Measurements from ENCODE around the gene HEXA. TPM values are rescaled to one million over a fixed set of nuclear protein-coding genes. Genes with fewer than 3 reads are reported as not detected.
"Not testable (repeated sequence)": the region's sequence is repeated elsewhere in the genome, so short reads cannot be mapped to it uniquely, and the experiment has no call there.

Gene HEXA
- 48.4 and 64.6 TPM in 2 replicates for total RNA-seq

DNA sequence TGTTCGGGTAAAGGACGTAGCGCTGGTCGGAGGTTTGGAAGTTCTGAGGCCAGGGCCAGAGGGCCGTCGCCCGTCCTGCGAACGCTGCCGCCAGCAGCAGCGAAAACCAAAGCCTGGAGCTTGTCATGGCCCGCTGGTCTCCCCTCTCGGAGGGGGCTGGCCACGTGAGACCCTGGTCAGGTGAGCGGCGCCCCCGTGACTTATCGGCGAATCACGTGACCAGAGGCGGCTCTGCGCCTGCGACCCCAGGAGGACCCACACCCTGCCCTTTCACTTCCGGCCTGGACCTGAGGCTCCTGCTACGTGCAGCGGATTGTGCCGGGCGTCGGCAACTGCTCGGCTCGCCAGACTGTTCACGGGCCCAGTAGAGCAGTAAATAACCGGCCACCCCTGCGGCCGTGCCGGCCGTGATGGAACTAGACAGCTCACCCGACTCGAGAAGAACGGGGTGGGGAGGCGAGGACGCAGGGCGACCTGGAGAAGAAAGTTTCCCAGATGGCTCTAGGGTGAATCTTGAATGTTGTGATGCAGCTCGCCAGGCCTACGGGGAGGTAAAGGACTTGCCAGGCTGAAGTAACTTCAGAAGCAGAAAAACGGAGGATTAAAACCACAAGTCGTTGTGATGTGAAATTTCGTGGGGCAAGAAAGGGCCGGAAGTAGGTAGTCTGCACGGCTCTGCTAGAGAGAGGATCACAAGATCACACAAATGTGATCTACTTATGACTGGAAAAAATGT lies at the start of gene HEXA:
HEXA (minus strand) TSS at position 169 of the 736 bp plus-strand sequence; CDS start at position 127, 42 bp downstream.
- peak; percentile 74 for DNase-seq (ENCODE audit: low read depth)

- DNase-seq (ENCODE audit: low read depth) = no peak
These were observed 47.4 kb upstream of the HEXA start for GRCh38 chr15:72423256-72423655.

DNA sequence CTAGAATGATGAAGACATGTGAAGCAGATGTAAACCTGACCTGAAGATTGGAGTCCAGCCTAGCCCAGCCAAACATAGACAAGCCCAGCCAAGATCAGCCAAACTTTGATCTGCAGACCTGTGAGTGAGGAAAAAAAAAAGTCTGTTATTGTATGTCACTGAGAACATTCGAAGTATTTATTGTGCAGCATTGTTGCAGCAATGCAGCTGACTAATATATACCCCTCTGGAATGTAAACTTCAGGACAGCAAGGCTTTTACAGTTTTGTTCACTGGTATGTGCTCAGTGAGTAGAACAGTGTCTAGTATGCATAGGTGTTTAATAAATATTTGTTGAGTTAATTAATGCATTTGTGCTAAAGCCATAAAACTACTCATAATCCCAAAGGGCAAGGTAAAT lies 45.7 kb upstream of the HEXA start:
- no peak for DNase-seq (ENCODE audit: low read depth)

DNA sequence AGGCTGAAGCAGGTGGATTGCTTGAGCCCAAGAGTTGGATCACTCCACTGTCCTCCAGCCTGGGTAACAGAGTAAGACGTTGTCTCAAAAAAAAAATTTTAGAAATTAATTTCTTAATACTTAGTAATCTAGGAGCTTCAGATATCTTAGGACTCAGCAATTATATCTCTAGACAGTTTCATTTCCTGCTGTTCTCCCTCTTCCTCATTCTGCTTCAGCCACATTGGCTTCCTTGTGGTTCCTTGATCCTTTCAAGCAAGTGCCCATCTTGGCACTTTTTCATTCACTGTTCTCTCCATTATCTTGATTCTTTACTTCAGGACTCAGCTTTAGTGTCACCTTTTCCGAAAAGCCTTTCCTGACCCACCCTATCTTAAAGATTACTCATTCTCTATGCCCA lies 44.8 kb upstream of the HEXA start:
- DNase-seq (ENCODE audit: low read depth) = no peak

GRCh38 chr15:72419768-72420167 lies 44.0 kb upstream of the HEXA start:
- DNase-seq (ENCODE audit: low read depth) = not testable (repeated sequence)

DNA sequence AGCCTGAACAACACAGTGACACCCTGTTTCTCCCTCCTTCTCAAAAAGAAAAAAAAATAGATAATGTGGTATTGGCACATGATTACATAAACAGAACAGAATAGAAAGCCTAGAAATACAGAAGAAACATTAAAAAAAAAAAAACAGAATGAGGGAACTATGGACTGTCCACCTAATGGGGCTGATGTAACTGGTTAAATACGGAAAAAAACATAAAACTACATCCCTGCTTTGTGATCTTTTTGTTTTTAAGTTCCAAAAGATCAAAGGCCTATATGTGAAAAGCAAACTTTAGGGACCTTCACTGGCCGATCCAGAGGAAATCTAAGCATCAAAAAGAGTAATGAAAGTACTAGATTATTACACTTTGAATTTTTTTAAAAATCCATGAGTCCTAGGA lies 39.5 kb upstream of the HEXA start:
- no peak for DNase-seq (ENCODE audit: low read depth)

GRCh38 chr15:72413337-72413736 lies 37.5 kb upstream of the HEXA start:
- not testable (repeated sequence) for DNase-seq (ENCODE audit: low read depth)

GRCh38 chr15:72411544-72411943 lies 35.7 kb upstream of the HEXA start:
- DNase-seq (ENCODE audit: low read depth) = no peak

GRCh38 chr15:72411111-72411510 lies 35.3 kb upstream of the HEXA start:
- DNase-seq (ENCODE audit: low read depth) = no peak

GRCh38 chr15:72406936-72407335 lies 31.1 kb upstream of the HEXA start:
- DNase-seq (ENCODE audit: low read depth) = no peak

- DNase-seq (ENCODE audit: low read depth) = no peak
These were observed 29.0 kb upstream of the HEXA start for GRCh38 chr15:72404841-72405240.

DNA sequence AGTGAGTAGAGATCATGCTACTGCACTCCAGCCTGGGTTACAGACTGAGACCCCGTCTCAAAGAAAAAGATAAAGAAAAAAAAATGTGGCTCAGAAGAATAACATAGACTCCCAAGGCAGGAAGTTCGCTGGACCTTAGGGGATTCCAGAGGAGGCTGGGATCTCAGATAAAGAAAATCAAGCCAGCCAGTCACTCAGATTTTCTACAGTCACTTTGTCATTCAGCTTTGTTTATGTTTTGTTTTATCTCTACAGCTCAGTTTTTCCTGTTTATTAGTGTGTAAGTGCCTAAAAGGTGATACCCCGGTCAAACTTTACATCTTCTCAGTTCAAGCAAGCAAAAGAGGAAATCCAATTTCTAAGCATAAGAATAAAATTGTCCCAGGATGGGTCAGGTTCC lies 28.5 kb upstream of the HEXA start:
- DNase-seq (ENCODE audit: low read depth) = no peak

- no peak for DNase-seq (ENCODE audit: low read depth)
These were observed 26.9 kb upstream of the HEXA start for GRCh38 chr15:72402726-72403125.

GRCh38 chr15:72398648-72399047 lies 22.8 kb upstream of the HEXA start:
- no peak for DNase-seq (ENCODE audit: low read depth)

GRCh38 chr15:72397796-72398588 lies 22.2 kb upstream of the HEXA start, which contains the start of gene TMEM202:
TMEM202 (plus strand) TSS chr15:72398305; CDS start chr15:72398327, 22 bp downstream.
- no peak for DNase-seq (ENCODE audit: low read depth)

DNA sequence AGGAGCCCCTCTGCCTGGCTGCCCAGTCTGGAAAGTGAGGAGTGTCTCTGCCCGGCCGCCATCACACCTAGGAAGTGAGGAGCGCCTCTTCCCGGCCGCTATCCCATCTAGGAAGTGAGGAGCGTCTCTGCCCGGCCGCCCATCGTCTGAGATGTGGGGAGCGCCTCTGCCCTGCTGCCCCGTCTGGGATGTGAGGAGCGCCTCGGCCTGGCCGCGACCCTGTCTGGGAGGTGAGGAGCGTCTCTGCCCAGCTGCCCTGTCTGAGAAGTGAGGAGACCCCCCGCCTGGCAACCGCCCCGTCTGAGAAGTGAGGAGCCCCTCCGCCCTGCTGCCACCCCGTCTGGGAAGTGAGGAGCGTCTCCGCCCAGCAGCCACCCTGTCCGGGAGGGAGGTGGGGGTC lies 20.5 kb upstream of the HEXA start:
- DNase-seq (ENCODE audit: low read depth) = not testable (repeated sequence)

- DNase-seq (ENCODE audit: low read depth) = peak; percentile 78
These were observed 13.4 kb upstream of the HEXA start for GRCh38 chr15:72389231-72389630.

DNA sequence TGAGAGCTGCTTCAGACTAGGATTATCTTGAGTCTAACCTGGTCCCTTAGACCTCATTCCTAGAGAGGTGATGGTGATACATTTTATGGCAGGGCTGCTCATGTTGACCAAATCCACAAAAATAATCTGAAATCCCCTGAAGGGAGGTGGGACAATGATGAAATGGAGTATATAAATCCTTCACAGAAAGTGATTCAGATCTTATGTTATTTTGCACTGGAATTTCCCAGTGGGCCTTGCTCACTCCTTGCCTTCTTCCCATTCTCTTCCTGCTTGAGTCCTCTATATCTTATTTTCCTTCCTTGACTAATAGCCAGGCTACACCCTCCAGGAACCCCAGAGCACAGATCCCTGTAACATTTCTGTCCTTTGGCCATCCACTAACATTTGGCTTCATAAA lies 11.9 kb upstream of the HEXA start:
- DNase-seq (ENCODE audit: low read depth) = peak; percentile 21

GRCh38 chr15:72382146-72382545 lies 6.3 kb upstream of the HEXA start:
- DNase-seq (ENCODE audit: low read depth) = no peak

GRCh38 chr15:72380743-72381142 lies 4.9 kb upstream of the HEXA start:
- no peak for DNase-seq (ENCODE audit: low read depth)

DNA sequence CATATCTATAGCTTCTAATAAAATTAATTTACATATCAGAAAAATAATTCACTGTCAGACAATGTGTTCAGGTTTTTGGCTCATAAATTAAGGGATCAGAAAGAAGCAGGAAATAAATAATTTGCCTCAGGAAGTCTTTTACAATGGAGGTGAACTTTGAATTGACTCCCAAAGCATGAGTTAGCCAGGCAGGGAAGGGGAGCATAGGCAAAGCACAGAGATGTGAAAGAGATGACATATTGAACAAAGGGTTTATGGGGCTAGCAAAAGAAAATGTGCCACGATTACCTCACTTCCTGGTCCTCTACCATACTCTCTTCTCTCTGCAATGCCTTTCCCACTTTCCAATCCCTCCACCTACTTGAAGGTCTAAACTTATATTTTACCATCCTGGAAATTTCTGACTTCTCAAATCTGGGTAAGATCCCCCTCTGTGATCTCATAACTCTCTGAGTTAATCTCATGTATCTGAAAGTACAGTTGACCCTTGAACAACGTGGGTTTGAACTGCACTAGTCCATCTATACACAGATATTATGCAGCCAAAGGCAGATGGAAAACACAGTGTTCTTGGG lies 4.1 kb upstream of the HEXA start:
- no peak for DNase-seq (ENCODE audit: low read depth)

GRCh38 chr15:72379106-72379505 lies 3.3 kb upstream of the HEXA start:
- DNase-seq (ENCODE audit: low read depth) = not testable (repeated sequence)

- no peak for DNase-seq (ENCODE audit: low read depth)
These were observed 1.5 kb upstream of the HEXA start for GRCh38 chr15:72377331-72377730.

Data from renal cortical epithelial cell (primary cell).